NCI-H2081 (cell line): ENCODE results near the gene KCTD13.
"Not testable (repeated sequence)": the region's sequence is repeated elsewhere in the genome, so short reads cannot be mapped to it uniquely, and the experiment has no call there.

Source experiments
- DNase-seq, 2 experiments: peaks; one replicate each; lab custom pipeline; 2025; lab: John Stamatoyannopoulos, UW

Gene KCTD13

GRCh38 chr16:29943846-29944799 is 18.1 kb upstream of the KCTD13 start:
- peak in 1 of 2 experiments; percentile 2 for DNase-seq

- no peak for DNase-seq
These were observed 14.6 kb upstream of the KCTD13 start for GRCh38 chr16:29940656-29941055.

GRCh38 chr16:29931750-29932149 is 5.7 kb upstream of the KCTD13 start:
- not testable (repeated sequence) for DNase-seq

- no peak for DNase-seq
These were observed 1.3 kb upstream of the KCTD13 start for GRCh38 chr16:29927070-29927905.

- DNase-seq = no peak
These were observed 656 bp upstream of the KCTD13 start for GRCh38 chr16:29926711-29927052.

- DNase-seq = no peak
These were observed 795 bp downstream of the KCTD13 start for GRCh38 chr16:29925105-29925756.

GRCh38 chr16:29922986-29923501 is 3.0 kb downstream of the KCTD13 start:
- DNase-seq = no peak

GRCh38 chr16:29922326-29922725 is 3.7 kb downstream of the KCTD13 start:
- DNase-seq = no peak

GRCh38 chr16:29921034-29921385 is 5.0 kb downstream of the KCTD13 start:
- no peak for DNase-seq

- peak in 1 of 2 experiments; percentile 4 for DNase-seq
These were observed 5.6 kb downstream of the KCTD13 start for GRCh38 chr16:29920288-29921033.

GRCh38 chr16:29916979-29917378 is 9.0 kb downstream of the KCTD13 start:
- DNase-seq = no peak

- no peak for DNase-seq
These were observed 10.3 kb downstream of the KCTD13 start for GRCh38 chr16:29915590-29916247.

GRCh38 chr16:29913514-29913913 is 12.5 kb downstream of the KCTD13 start:
- no peak for DNase-seq

GRCh38 chr16:29912087-29912486 is 13.9 kb downstream of the KCTD13 start:
- no peak for DNase-seq

GRCh38 chr16:29911676-29912010 is 14.4 kb downstream of the KCTD13 start:
- DNase-seq = no peak

GRCh38 chr16:29910819-29911675 is 15.0 kb downstream of the KCTD13 start:
- DNase-seq = no peak

- not testable (repeated sequence) for DNase-seq
These were observed 16.2 kb downstream of the KCTD13 start for GRCh38 chr16:29909851-29910250.

- no peak for DNase-seq
These were observed 16.6 kb downstream of the KCTD13 start for GRCh38 chr16:29909391-29909790.

- DNase-seq = no peak
These were observed 17.3 kb downstream of the KCTD13 start for GRCh38 chr16:29908719-29909220.

- DNase-seq = no peak
These were observed 18.1 kb downstream of the KCTD13 start for GRCh38 chr16:29907973-29908372.
